ENCODE data around the gene CDC45. TPM values are rescaled to one million over a fixed set of nuclear protein-coding genes. Genes with fewer than 3 reads are reported as not detected.

Gene CDC45
- total RNA-seq, 1 experiment from 2014 or later, result 67.6 TPM

GRCh38 chr22:19467912-19468311 lies 11.8 kb upstream of the CDC45 start:
- no peak for DNase-seq (ENCODE audit: low read depth)

DNA sequence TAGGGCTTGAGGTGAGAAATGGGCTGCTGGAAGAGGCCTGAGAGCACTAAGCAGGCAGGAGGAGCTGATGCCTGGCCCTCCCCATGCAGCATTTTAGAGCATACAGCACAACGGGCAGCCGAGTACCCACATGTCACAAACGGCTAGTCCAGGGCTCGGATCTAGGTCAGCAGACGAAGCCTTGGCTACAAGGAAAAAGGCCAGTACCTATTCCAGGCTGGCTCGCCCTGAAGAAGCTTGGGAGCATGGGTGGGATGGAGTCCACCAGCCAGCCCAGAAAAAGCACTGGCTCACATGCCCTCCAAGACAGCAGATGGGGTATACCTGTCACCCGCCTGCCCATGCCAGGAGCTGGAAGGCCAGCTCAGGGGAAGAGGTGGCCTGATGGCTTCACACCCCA lies 10.3 kb upstream of the CDC45 start:
- no peak for DNase-seq (ENCODE audit: low read depth)

DNA sequence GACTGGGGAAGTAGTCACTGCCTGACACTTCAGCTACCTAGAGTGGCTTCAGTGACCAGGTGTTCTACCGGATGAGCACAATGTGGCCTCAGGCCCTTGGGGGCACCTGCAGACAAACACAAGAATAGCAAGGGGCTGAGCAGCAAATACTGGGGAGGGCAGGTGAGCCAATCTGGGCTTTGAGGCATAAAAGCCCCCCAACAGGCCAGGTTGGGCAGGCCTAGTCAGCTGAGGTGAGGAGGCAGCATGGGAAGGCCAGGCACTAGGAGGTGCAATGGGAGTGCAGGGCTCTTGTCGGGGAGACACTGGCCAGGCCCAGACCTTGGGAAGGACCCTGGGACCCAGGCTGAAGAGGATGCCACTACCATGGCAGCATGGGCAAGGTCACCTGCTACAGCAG lies 9.7 kb upstream of the CDC45 start:
- no peak for DNase-seq (ENCODE audit: low read depth)

GRCh38 chr22:19471572-19471971 lies 8.1 kb upstream of the CDC45 start:
- no peak for DNase-seq (ENCODE audit: low read depth)

DNA sequence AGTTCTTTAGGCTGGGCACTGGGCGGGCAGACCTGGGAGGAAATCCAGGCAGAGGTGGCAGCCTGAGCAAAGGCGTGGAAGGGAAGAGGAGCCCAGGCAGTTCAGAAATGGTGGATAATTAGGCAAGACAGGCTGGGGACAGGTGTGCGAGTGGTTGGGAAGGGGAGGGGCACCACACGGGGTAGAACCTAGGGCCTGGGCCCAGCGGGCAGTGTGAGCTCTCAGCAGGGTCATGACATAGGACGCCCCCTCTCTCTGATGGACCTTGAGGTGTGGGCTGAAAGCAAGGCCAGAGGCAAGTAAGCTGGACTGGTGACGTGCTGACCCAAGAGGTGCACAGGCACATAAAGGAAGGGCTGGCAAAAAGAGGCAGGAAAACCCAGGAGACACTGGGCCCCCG lies 7.5 kb upstream of the CDC45 start:
- DNase-seq (ENCODE audit: low read depth), result no peak

GRCh38 chr22:19473578-19473977 lies 6.1 kb upstream of the CDC45 start:
- peak; percentile 70 for DNase-seq (ENCODE audit: low read depth)

- no peak for DNase-seq (ENCODE audit: low read depth)
Measured at GRCh38 chr22:19476023-19476422, 3.7 kb upstream of the CDC45 start.

DNA sequence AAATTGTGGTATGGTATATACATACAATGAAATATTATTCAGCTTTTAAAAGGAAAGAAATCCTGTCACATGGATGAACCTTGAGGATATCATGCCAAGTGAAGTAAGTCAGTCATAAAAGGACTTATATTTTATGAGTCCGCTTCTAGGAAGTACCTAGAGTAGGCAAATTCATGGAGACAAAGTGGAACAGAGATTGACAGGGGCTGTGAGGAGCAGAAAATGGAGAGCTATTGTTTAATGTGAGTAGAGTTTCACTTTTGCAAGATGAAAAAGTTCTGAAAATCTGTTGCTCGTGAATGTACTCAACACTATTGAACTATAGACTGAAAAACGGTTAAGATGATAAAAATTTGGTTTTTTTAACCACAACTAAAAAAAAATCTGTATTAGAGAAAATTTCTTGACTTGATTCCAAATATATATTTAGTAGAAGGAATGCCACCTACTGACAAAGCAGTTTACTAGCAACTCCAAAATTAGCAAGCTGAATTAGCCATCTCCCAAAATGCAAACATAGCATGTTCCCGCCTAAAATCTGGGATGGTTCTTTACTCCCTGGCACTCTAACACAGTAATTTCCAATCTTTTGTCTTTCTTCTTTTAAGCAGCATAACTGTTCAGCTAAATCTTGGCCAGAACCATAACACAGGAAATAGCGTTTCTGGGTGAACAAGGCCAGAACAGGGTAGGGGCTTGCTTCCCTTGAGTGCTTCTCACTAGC lies 2.2 kb upstream of the CDC45 start:
- DNase-seq (ENCODE audit: low read depth), result peak; percentile 27

- DNase-seq (ENCODE audit: low read depth), result no peak
Measured at GRCh38 chr22:19478045-19478900, 1.4 kb upstream of the CDC45 start.

- DNase-seq (ENCODE audit: low read depth), result peak; percentile 77
Measured at GRCh38 chr22:19478901-19479354, 792 bp upstream of the CDC45 start, which contains the start of gene UFD1. Gene UFD1, minus strand, starts transcription at chr22:19479193. Its CDS starts 108 bp downstream, at chr22:19479085.

GRCh38 chr22:19480173-19480568 lies 451 bp downstream of the CDC45 start:
- DNase-seq (ENCODE audit: low read depth), result no peak

GRCh38 chr22:19480789-19481188 lies 1.1 kb downstream of the CDC45 start:
- no peak for DNase-seq (ENCODE audit: low read depth)

DNA sequence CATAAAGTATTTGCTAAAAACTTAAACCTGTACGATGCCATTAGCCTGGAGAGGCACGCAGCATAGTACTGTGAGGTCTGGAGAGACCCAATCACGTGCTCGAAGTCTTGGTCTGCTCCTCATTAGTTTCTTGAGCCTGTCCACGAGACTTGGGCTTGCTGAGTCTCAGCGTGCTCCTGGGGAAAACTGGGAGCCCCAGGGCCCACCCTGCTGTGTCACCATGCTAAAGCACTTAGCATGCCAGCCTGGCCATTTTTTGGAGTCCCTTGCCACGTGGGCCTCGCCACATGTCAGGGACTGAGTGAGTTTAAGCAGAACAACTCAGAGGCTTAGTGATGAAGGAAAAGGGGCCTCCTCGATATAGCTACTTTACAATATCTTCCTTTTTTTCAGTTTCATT lies 2.6 kb downstream of the CDC45 start:
- no peak for DNase-seq (ENCODE audit: low read depth)

GRCh38 chr22:19483481-19484244 lies 3.9 kb downstream of the CDC45 start:
- no peak for DNase-seq (ENCODE audit: low read depth)

DNA sequence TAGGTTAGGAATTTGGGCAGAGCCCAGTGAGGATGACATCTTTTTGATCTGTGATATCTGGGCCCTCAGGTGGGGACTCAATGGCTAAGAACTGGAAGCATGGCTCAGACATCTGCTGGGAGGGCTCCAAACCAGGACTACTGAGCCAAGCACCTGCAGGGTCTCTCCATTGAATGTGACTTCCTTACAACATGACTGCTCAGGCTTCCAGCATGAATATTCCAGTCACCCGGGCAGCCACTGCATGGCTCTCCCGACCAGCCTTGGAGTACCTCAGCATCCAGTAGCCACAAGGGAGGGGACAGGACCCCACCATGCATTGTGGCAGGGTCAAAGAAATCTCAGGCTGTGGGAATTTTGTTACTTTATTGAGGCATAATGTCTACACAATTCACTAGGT lies 8.6 kb downstream of the CDC45 start:
- no peak for DNase-seq (ENCODE audit: low read depth)

GRCh38 chr22:19488884-19489843 lies 9.4 kb downstream of the CDC45 start:
- peak; percentile 65 for DNase-seq (ENCODE audit: low read depth)

DNA sequence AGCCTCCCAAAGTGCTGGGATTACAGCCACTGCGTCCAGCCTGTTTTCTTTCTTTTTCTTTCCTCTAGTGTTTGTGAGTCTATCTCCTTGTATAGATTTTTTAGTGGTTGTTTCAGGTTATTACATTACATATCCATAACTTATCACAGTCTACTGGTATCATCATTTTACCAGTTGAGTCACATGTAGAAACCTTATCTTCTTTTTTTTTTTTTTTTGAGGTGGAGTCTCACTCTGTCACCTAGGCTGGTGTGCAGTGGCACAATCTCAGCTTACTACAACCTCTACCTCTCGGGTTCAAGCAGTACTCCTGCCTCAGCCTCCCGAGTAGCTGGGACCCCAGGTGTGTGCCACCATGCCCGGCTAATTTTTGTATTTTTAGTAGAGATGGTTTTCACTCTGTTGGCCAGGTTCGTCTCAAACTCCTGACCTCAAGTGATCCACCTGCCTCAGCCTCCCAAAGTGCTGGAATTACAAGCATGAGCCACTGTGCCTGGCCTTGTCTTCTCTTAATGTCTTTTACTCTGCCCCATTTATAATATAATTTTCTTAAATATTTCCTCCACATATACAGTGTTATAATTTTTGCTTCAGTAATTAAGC lies 11.0 kb downstream of the CDC45 start:
- DNase-seq (ENCODE audit: low read depth), result no peak

DNA sequence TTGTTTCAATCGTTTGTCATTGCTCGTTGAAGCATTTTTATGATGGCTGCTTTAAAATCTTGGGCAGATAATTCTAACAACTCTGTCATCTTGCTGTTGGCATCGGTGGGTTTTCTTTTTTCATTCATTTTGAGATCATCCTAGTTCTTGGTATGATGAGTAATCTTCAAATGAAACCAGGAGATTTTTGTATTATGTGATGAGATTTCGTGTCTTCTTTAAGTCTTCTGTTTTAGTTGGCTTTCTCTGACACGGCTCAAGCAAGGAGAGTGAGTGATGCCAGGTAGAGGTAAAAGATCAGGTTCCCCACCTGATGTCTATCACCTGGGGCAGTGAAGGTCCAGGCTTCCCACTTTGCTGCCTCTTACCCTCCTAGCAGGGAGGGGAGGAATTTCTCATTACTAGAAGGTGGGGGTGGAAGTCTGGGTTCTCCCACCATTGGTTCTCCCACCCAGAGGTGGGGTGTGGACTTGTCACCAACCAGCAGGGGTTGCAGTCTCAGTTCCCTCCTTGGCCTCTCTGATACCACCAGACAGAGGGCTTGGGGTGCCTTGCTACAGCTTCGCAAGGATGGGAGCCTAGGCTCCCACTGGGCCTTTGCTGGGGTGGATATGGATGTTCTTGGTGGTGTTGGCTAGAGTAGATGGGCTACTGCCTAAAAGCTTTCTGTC lies 12.9 kb downstream of the CDC45 start:
- DNase-seq (ENCODE audit: low read depth), result no peak

DNA sequence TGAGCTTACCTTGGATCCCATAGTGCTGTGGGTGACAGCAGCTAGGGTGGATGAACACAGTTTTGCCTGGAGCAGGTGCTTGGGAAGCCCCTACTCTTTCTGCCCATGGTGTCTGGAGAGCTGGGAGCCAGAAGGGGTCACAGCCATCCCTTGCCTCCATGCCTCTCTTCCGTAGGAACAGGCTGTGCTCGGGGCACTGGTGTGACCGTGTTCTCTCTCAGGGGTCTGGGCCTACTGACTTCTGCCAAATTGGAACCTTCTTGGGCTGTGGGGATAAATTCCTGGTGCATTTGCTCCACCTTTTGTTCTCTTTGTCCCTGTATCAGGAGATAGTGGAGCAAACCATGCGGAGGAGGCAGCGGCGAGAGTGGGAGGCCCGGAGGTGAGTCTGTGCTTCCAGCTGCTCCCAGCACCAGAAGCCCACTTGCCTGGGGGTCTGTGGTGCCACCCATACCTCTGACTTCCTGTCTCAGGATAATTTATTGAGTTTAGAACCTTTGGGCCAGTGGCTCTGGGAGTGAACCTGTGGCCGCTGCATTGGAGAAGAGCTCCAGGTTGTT lies 14.4 kb downstream of the CDC45 start:
- DNase-seq (ENCODE audit: low read depth), result no peak
